GM12873 (cell line): ENCODE results near the gene COX6A1.

Source experiments
- TF ChIP-seq, protein P1 (sequence below): IDR thresholded peaks from 2 replicates; pipeline ENCODE4 v1.5.1; 2012; ENCODE audit warnings: low read depth, mild to moderate bottlenecking, moderate library complexity, low read length, control low read depth; ENCODE audit not compliant: insufficient read depth; ENCODE audit errors: missing control alignments

COX6A1 gene

DNA sequence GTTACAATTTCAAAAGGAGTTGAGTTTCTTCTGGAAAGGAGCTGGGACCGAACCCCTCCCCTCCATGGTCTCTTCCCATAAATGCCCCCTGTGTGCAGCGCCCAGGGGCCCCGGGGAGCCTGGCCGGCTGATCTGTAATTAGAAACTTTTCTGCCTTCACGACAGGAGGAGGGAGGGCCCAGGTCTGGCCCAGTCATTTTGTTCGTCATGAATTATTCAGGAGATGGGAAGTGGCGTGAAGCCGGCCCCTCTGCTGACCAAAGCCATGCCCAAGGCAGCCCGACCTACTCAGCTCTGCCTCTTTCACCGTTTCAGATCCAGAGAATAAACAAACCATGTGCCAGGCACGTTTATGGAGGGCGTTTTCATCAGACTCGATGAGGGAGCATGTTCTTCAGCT is 35.7 kb upstream of the COX6A1 start:
- TF ChIP-seq, protein P1, sequence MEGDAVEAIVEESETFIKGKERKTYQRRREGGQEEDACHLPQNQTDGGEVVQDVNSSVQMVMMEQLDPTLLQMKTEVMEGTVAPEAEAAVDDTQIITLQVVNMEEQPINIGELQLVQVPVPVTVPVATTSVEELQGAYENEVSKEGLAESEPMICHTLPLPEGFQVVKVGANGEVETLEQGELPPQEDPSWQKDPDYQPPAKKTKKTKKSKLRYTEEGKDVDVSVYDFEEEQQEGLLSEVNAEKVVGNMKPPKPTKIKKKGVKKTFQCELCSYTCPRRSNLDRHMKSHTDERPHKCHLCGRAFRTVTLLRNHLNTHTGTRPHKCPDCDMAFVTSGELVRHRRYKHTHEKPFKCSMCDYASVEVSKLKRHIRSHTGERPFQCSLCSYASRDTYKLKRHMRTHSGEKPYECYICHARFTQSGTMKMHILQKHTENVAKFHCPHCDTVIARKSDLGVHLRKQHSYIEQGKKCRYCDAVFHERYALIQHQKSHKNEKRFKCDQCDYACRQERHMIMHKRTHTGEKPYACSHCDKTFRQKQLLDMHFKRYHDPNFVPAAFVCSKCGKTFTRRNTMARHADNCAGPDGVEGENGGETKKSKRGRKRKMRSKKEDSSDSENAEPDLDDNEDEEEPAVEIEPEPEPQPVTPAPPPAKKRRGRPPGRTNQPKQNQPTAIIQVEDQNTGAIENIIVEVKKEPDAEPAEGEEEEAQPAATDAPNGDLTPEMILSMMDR: no peak

DNA sequence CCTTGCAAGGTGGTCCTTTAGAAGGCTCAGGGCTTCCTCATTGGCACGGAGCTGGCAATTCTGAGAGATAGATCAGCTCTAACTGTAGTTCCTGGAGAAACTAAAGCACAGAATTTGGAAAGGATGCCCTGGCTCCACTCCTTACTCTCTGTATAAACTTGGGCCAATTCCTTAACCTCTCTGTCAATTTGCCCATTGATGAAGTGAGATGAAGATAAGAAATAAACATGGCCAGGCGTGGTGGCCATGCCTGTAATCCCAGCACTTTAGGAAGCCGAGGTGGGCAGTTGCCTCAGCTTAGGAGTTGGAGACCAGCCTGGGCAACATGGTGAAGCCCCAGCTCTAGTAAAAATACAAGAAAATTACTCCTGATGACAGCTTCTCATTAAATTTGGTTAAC is 34.0 kb upstream of the COX6A1 start:
- TF ChIP-seq, protein P1: no peak

DNA sequence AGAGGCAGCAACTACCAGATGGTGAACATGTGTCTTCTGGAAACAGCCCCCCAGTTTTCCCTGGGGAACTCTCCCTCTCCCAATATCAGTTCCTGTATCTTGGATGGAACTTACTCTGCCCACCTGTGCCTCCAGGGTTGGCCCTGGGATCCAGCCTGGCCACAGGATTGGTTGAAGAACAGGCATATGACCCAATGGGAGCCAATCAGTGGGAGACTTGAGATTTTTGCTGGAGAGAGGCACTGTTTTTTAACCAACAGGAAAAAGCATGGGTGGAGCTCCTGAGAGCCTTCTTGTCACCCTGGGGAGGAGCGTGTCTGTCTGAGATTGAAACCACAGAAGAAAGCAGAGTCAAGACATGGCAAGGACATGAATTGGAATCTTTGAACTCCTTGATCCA is 33.6 kb upstream of the COX6A1 start:
- TF ChIP-seq, protein P1: no peak

DNA sequence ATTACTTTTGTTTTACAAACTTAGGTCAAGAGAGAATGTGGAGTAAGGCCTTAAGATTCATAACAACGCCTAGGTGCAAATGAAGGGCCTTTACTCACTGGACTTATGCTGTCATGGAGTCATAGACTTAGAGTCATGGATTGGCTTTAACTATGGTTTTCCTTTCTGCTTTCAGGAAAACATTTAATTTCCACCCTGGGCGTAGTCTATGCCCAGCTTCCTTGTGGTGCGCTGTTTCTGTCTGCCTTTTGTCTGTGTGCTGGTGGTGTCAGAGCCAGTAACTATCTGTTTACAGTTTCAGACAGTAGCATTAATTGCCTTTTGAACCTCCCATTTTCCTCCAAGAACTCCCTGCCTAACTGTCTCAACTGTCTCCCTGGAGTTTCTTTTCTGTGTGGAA is 31.8 kb upstream of the COX6A1 start:
- TF ChIP-seq, protein P1: no peak

DNA sequence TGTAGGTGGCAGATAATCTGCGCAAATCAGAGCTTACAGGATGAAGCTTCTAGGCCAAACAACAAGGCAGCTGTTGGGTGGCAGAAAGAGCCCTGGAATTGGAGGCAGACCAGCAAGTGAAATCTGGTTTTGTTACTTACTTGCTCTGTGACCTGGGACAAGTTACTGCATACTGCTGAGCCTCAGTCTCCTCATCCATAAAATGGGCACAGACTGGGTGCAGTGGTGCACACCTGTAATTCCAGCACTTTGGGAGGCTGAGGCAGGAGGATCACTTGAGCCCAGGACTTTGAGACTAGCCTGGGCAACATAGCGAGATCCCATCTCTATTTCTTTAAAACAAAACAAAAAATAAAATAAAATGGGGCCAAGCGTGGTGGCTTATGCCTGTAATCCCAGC is 31.4 kb upstream of the COX6A1 start:
- TF ChIP-seq, protein P1: no peak

DNA sequence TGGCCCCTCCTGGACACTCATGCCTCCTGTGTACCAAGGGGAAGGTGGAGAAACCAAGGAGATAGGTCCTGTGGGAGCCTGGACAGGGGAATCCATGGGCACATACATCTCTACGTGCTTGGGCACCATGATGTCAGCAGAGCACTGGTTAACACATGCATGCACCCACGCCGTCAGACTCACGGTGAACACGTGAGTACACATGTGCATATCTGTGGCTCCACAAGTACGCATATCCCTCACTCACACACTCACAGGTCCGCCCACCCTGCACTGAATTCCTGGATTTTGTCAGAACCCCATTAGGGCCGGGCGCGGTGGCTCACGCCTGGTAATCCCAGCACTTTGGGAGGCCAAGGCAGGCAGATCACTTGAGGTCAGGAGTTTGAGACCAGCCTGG is 29.1 kb upstream of the COX6A1 start:
- TF ChIP-seq, protein P1: no peak

DNA sequence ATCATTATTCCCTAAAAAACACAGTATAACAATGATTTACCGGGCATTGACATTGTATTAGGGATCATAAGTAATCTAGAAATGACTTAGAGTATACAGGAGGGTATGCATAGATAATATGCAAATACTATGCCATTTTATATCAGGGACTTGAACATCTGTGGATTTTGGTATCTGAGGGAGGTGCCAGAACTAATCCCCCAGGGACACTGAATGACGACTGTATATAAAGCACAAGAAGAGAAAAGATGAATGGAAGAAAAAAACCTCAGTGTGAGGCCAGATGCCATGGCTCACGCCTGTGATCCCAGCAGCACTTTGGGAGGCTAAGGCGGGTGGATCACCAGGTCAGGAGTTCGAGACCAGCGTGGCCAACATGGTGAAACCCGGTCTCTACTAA is 25.5 kb upstream of the COX6A1 start:
- TF ChIP-seq, protein P1: no peak
